ENCODE data around the gene EDC4. TPM values are rescaled to one million over a fixed set of nuclear protein-coding genes. Genes with fewer than 3 reads are reported as not detected.
A peak's percentile ranks its signal among the peaks of the same experiment; 100 is the strongest.

EDC4 gene
- total and polyA plus RNA-seq, 2 of the 13 experiments (the other 11 are each of a cell fraction or from before 2014, with no cell fraction given) = 51.4 to 59.1 TPM

- TF ChIP-seq CBX2 (IDR thresholded peaks at IDR 0.05; ENCODE audit: low read depth, low read length) (no peak), CBX2 (CRISPR knock-in tag; IDR thresholded peaks at IDR 0.05; ENCODE audit: low read depth) (no peak), TRIM22 (IDR thresholded peaks at IDR 0.05) (no peak), ZNF772 (CRISPR knock-in tag; IDR thresholded peaks at IDR 0.05) (peak; percentile 69; the same call in 1 of the 2 replicates), SP1 (IDR thresholded peaks at IDR 0.05) (no peak), SP1 (CRISPR knock-in tag; IDR thresholded peaks at IDR 0.05) (no peak; the same call in 1 of the 2 replicates), ZNF790 (CRISPR knock-in tag; IDR thresholded peaks at IDR 0.05; ENCODE audit: borderline replicate concordance) (no peak), SP4 (CRISPR knock-in tag; IDR thresholded peaks at IDR 0.05) (0 out of 2 replicates have a peak, but pooled peaks have one; percentile 5), ZBTB7B (CRISPR knock-in tag; IDR thresholded peaks at IDR 0.05) (peak; percentile 70), ZNF232 (CRISPR knock-in tag; IDR thresholded peaks at IDR 0.05; ENCODE audit: borderline replicate concordance) (no peak), CBX1 (IDR thresholded peaks at IDR 0.05; ENCODE audit: low read depth) (peak; percentile 27), ZNF414 (CRISPR knock-in tag; IDR thresholded peaks at IDR 0.05) (peak; percentile 84), DR1 (CRISPR knock-in tag; IDR thresholded peaks at IDR 0.05) (no peak), ZNF776 (CRISPR knock-in tag; IDR thresholded peaks at IDR 0.05) (peak; percentile 58; the same call in 1 of the 2 replicates), PREB (CRISPR knock-in tag; IDR thresholded peaks at IDR 0.05) (no peak), ZNF589 (CRISPR knock-in tag; conservative IDR thresholded peaks at IDR 0.05) (peak; percentile 47; the same call in 1 of the 2 replicates), TMF1 (CRISPR knock-in tag; IDR thresholded peaks at IDR 0.05; ENCODE audit: low read depth) (peak; percentile 12; the same call in 1 of the 2 replicates), ZNF329 (CRISPR knock-in tag; IDR thresholded peaks at IDR 0.05; ENCODE audit: low read depth) (peak; percentile 7; the same call in 1 of the 2 replicates), ZNF747 (CRISPR knock-in tag; IDR thresholded peaks at IDR 0.05; ENCODE audit: borderline replicate concordance) (0 out of 2 replicates have a peak, but pooled peaks have one; percentile 13), SNAPC5 (CRISPR knock-in tag; IDR thresholded peaks at IDR 0.05; ENCODE audit: borderline replicate concordance) (0 out of 2 replicates have a peak, but pooled peaks have one; percentile 3), THAP8 (CRISPR knock-in tag; IDR thresholded peaks at IDR 0.05; ENCODE audit: borderline replicate concordance) (peak; percentile 74)
These were observed 30.1 kb upstream of the EDC4 start (continued) for GRCh38 chr16:67842509-67843342.
